NB4 (cell line): ENCODE data around the gene TSHZ2.
"Not testable (repeated sequence)": the region's sequence is repeated elsewhere in the genome, so short reads cannot be mapped to it uniquely, and the experiment has no call there.

ENCODE experiments used
- DNase-seq: peaks from one replicate; pipeline ENCODE4 v3.0.0; 2010; ENCODE audit warnings: low read depth
- H3K4me3 ChIP-seq: one replicate; pipeline ENCODE4 v1.5.1; 2011; ENCODE audit warnings: mild to moderate bottlenecking, low read depth, low read length, moderate library complexity
- MAX ChIP-seq: IDR thresholded peaks from 2 replicates; pipeline ENCODE4 v1.6.1; 2011; ENCODE audit warnings: low read depth, low read length
- MYC ChIP-seq: IDR thresholded peaks from 2 replicates; pipeline ENCODE4 v1.6.1; 2011; ENCODE audit warnings: low read depth, low read length
- POLR2A ChIP-seq: IDR thresholded peaks from 2 replicates; pipeline ENCODE4 v1.6.1; 2011; ENCODE audit warnings: mild to moderate bottlenecking; ENCODE audit not compliant: insufficient read length; ENCODE audit errors: extremely low read depth
- TF ChIP-seq, protein P1 (sequence below): IDR thresholded peaks from one replicate; pipeline ENCODE4 v1.5.1; 2012; ENCODE audit warnings: low read depth, low read length

The TSHZ2 gene

DNA sequence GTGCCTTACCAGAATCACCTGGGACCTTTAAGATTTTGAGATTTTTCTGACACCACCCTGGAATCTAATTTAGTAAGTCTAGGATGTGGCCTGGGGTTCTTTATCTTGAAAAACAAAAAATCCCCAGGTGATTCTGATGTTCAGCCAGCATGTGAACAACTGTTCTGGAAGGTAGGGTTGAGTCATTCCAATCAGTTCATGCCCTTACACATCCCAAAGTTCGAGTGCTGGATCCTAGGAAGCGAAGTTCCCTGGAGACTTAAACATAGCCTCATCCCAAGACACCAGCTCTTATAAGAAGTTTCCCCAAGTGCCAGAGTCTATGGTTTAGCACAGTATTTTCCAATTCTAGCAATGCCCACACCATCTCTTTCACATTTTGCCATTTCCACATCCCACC, 6.3 kb upstream of the TSHZ2 start:
- no peak for DNase-seq
- TF ChIP-seq, protein P1, sequence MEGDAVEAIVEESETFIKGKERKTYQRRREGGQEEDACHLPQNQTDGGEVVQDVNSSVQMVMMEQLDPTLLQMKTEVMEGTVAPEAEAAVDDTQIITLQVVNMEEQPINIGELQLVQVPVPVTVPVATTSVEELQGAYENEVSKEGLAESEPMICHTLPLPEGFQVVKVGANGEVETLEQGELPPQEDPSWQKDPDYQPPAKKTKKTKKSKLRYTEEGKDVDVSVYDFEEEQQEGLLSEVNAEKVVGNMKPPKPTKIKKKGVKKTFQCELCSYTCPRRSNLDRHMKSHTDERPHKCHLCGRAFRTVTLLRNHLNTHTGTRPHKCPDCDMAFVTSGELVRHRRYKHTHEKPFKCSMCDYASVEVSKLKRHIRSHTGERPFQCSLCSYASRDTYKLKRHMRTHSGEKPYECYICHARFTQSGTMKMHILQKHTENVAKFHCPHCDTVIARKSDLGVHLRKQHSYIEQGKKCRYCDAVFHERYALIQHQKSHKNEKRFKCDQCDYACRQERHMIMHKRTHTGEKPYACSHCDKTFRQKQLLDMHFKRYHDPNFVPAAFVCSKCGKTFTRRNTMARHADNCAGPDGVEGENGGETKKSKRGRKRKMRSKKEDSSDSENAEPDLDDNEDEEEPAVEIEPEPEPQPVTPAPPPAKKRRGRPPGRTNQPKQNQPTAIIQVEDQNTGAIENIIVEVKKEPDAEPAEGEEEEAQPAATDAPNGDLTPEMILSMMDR: no peak
- TF ChIP-seq POLR2A: no peak
- no peak for TF ChIP-seq MYC
- TF ChIP-seq MAX: no peak
- no peak overlapping the region for H3K4me3 ChIP-seq

- not testable (repeated sequence) for DNase-seq, H3K4me3 ChIP-seq
These were observed 5.6 kb upstream of the TSHZ2 start for GRCh38 chr20:52966543-52966942.

GRCh38 chr20:52971498-52972189, 514 bp upstream of the TSHZ2 start:
- no peak for DNase-seq
- TF ChIP-seq MYC (no peak), MAX (no peak), POLR2A (no peak)
- TF ChIP-seq, protein P1: no peak
- H3K4me3 ChIP-seq: no peak overlapping the region

DNA sequence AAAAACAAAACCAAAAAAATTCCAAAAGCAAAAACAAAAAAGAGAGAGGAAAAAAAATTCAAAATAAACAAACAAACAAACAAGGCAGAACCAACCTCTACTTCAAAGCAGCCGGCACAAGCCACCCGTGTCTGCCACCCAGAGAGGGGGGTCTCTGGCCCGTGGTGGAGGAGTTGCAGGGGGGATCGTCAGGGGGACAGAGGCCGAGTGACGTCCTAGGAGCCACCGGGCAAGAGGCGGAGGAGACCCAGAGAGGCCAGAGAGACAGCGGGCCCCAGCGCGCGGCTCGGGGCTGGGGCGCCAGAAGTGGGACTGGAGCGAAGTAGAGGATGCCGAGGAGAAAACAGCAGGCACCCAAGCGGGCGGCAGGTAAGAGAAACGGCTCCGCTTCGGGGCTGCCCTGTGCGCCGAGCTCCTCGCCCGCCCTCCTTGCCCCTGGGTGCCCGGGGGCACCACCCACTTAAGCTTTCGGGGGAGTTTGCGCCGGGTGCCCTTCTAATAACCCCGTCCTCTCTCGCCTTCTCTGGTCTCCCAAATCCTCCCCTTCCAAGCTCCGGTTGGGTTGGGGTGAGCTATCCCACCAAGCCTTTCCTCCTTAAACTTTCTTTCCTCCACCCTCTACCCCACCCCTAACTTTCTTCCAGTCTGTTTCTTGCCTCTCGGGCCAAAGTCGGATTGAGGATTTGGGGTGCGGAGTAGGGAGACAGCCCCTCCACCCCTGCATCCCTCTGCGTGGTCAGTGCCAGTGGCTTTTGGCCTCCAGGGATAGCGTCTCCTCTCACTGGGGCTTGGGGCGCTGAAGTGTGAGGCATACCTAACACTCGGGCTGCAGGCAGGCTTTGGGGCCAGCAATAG, 1.0 kb downstream of the TSHZ2 start:
- TF ChIP-seq MAX (no peak), POLR2A (no peak), MYC (no peak)
- TF ChIP-seq, protein P1: no peak
- no peak for DNase-seq
- no peak overlapping the region for H3K4me3 ChIP-seq

DNA sequence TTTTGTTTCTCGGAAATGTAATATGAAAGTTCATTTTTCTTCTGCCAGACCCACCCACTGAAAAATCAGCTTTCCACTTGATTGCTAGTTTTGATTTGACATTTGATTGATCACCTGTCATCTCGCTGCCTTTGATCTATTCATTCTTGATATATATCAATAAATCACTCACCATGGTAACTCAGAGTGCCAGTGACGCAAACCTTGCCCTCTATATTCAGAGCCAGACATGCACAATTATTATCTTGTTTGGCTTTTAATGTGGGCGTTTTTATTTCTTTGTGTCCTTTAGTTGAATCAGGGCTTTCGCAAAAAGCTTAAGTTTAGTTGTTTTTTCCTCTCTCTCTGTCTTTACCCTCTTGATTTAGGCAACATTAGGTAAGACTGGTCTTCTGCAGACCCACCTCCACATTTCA, 2.0 kb downstream of the TSHZ2 start:
- no peak for DNase-seq
- TF ChIP-seq POLR2A (no peak), MYC (no peak), MAX (no peak)
- TF ChIP-seq, protein P1: no peak
- no peak overlapping the region for H3K4me3 ChIP-seq

DNA sequence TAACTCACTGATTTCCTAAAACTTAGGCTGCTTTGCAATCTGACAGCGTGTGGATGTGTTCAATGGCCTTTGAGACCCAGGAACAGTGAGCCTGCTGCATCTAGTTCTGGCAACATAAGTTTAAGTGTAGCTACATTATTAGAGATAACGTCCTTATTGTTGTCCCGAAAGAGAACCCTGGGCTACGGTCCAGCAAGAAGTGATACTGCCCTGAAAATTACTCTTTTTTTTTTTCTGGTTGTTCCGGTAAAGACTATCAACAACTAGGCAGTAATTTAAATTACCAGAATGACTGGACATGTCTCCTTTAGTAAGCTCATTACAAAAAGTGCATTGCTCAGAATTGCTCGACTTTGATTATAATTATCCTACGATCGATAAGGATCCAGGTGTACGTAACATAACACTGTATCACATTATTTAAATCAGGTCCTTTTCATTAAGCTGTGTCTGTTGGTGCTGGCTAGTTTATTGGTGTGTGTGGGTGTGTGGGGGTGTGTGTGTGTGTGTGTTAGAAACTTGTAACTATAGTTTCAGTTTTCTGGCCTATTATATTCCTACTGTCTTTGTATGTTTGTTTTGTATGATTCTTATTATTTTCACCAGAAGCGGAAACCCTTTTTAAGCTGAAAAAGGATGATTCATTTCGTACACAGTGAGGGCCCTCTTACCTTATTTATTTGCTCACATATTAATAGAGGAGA, 3.0 kb downstream of the TSHZ2 start:
- H3K4me3 ChIP-seq: no peak overlapping the region
- DNase-seq: no peak
- TF ChIP-seq MYC (no peak), POLR2A (no peak), MAX (no peak)
- TF ChIP-seq, protein P1: no peak
